ENCODE measurements around the gene ILDR1. TPM values are rescaled to one million over a fixed set of nuclear protein-coding genes. Genes with fewer than 3 reads are reported as not detected.

Gene ILDR1
- polyA plus RNA-seq, 1 experiment = not detected

- H3K27me3 ChIP-seq (ENCODE audit: control insufficient read depth, insufficient read depth, low read length) = no peaks in the 10 kb centered on the region
- H3K4me3 ChIP-seq (ENCODE audit: low read depth, low read length) = no peak overlapping the region
- POLR2A ChIA-PET = no interaction called here
- TF ChIP-seq CTCF (IDR thresholded peaks at IDR 0.05; ENCODE audit: insufficient read depth, low read depth, low read length) = no peak
- DNase-seq (ENCODE audit: low read depth) = peak; percentile 3
- H3K36me3 ChIP-seq (ENCODE audit: control insufficient read depth, insufficient read depth, low read length) = no peaks in the 10 kb centered on the region
- CTCF ChIA-PET = no interaction called here
Observed at GRCh38 chr3:122030381-122031122, 8.5 kb upstream of the ILDR1 start.

GRCh38 chr3:122025296-122025695 is 3.2 kb upstream of the ILDR1 start:
- no peaks in the 10 kb centered on the region for H3K36me3 ChIP-seq (ENCODE audit: control insufficient read depth, insufficient read depth, low read length)
- TF ChIP-seq CTCF (IDR thresholded peaks at IDR 0.05; ENCODE audit: insufficient read depth, low read depth, low read length) = no peak
- ChIA-PET CTCF (no interaction called here), POLR2A (no interaction called here)
- H3K27me3 ChIP-seq (ENCODE audit: control insufficient read depth, insufficient read depth, low read length) = peaks cover 7% of the 10 kb centered on the region
- no peak overlapping the region for H3K4me3 ChIP-seq (ENCODE audit: low read depth, low read length)
- DNase-seq (ENCODE audit: low read depth) = no peak

- CTCF ChIA-PET = no interaction called here
- POLR2A ChIA-PET = no interaction called here
- Histone ChIP-seq H3K4me3 (ENCODE audit: low read depth, low read length) (no peak overlapping the region), H3K36me3 (ENCODE audit: control insufficient read depth, insufficient read depth, low read length) (no peaks in the 10 kb centered on the region), H3K27me3 (ENCODE audit: control insufficient read depth, insufficient read depth, low read length) (peaks cover 7% of the 10 kb centered on the region)
- no peak for DNase-seq (ENCODE audit: low read depth)
- TF ChIP-seq CTCF (IDR thresholded peaks at IDR 0.05; ENCODE audit: insufficient read depth, low read depth, low read length) = no peak
Observed at GRCh38 chr3:122024800-122025199, 2.8 kb upstream of the ILDR1 start.

- Histone ChIP-seq H3K36me3 (ENCODE audit: control insufficient read depth, insufficient read depth, low read length) (no peaks in the 10 kb centered on the region), H3K4me3 (ENCODE audit: low read depth, low read length) (no peak overlapping the region), H3K27me3 (ENCODE audit: control insufficient read depth, insufficient read depth, low read length) (peaks cover 7% of the 10 kb centered on the region)
- TF ChIP-seq CTCF (IDR thresholded peaks at IDR 0.05; ENCODE audit: insufficient read depth, low read depth, low read length) = no peak
- ChIA-PET CTCF (no interaction called here), POLR2A (no interaction called here)
- no peak for DNase-seq (ENCODE audit: low read depth)
Observed at GRCh38 chr3:122023335-122023910, 1.4 kb upstream of the ILDR1 start.

GRCh38 chr3:122021037-122021436 is 1.0 kb downstream of the ILDR1 start:
- no peak overlapping the region for H3K4me3 ChIP-seq (ENCODE audit: low read depth, low read length)
- TF ChIP-seq CTCF (IDR thresholded peaks at IDR 0.05; ENCODE audit: insufficient read depth, low read depth, low read length) = no peak
- POLR2A ChIA-PET = no interaction called here
- CTCF ChIA-PET = no interaction called here
- H3K27me3 ChIP-seq (ENCODE audit: control insufficient read depth, insufficient read depth, low read length) = peaks cover 7% of the 10 kb centered on the region
- no peaks in the 10 kb centered on the region for H3K36me3 ChIP-seq (ENCODE audit: control insufficient read depth, insufficient read depth, low read length)
- no peak for DNase-seq (ENCODE audit: low read depth)
